Activated naive CD8-positive, alpha-beta T cell treated with anti-CD3 and anti-CD28 coated beads, Interleukin-2, amount 50 U/mL, for 16 hours (primary cell): ENCODE results near the gene RASSF4.

ENCODE experiments used
- DNase-seq: peaks from one replicate; pipeline ENCODE4 v3.0.0-alpha.2; 2020; ENCODE audit warnings: low read depth, low spot score

Gene RASSF4, protein sequence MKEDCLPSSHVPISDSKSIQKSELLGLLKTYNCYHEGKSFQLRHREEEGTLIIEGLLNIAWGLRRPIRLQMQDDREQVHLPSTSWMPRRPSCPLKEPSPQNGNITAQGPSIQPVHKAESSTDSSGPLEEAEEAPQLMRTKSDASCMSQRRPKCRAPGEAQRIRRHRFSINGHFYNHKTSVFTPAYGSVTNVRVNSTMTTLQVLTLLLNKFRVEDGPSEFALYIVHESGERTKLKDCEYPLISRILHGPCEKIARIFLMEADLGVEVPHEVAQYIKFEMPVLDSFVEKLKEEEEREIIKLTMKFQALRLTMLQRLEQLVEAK

DNA sequence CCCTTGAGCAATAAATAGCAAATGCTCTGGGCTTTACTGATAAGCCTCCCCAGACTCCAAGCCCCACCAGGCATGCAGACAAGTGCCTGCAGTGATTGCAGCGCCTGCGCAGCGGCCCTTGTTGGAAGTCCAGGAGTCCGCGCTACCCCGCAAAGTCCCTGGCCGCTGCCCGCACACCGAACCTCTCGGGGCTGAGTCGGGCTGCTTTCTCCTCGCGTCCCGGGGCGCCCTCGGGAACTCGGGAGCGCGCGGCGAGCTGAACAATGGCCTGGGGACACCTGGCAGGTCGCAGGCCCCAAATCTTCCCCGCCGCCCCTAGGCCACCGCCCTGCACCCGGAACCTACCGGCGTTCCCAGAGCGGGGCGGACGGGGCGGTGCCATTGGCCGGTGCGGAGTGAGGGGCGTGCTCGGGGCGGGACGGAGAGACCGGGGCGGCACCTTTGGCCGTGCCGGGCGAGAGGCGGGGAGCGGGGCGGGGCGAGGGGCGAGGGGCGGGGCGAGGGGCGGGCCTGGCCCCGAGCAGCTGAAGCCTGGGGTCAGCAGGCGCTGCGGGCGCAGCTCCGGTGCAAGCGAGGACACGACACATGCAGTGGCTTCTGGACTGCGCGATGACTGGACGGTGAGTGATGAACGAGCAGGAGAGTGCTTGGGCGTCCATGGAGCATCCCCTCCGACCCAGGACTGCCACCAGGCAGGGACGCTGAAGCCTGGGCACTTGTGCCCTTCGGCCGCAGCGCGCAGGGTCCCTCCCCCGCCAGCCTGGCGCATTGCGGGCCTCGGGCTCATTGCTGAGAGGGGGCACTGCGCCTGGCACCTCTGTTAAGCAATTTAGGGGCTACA lies at the start of gene RASSF4:
Gene RASSF4, plus strand, starts transcription at position 556 of the 841 bp plus-strand sequence. CDS start 10,401 bp downstream, outside the sequence.
- DNase-seq, result peak; percentile 91

DNA sequence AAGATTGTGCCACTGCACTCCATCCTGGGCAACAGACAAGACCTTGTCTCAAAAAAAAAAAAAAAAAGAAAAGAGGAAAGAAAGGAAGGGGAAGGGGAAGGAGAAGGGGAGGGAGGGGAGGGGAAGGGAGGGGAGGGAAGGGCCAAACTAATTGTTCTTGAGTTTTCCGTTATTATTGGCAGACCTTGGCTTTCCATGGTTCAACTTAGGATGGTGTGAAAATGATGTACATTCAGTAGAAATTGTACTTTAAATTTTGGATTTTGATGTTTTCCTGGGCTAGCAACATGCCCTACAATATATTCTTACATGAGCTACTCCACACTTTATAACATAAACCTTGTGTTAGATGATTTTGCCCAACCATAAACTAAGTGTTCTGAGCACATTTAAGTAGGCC lies 49.7 kb upstream of the RASSF4 start:
- no peak for DNase-seq

DNA sequence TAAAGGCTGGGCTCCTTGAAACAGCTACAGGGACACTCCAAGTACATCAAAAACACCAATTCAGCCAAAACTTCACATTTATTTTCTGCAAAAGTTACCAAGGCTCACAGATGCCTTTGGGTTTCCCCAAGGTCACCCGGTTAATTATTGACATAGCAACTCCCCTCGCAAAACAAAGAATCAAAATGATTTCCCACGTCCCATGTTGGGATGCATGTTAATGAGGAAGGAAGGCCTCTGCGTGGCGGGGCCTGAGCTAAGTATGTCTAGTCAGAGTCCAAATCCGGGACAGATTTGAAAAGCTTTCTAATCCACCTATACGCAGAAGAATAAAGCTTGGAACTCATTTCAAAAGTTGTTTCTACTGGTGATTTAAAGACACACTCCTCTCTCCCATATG lies 49.0 kb upstream of the RASSF4 start:
- no peak for DNase-seq

DNA sequence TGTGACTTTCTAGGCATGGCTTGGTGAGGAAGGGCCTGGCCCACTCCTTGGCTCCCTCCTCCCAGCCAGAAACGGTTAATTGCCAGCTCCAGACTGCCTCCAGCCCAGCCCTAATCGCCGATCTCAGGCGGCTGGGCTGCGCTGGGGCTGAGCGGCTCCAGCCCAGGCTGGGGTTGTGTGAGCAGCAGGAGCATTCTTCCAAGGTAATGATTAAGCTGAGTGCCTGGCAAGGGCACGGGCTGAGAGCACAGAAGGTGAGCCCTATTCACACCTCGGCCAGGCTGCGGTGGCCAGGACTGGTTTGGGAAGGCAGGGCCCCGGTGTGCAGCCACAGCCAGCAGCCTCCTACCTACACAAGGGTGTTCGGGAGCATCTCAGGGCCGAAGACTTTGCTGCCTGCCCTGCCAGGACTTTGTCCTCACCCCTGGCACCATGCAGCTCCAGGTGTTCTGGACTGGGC lies 48.5 kb upstream of the RASSF4 start, which contains the start of gene TMEM72:
Gene TMEM72, plus strand, starts transcription at position 257 of the 460 bp plus-strand sequence. Its CDS starts 176 bp downstream, at position 433.
- no peak for DNase-seq

DNA sequence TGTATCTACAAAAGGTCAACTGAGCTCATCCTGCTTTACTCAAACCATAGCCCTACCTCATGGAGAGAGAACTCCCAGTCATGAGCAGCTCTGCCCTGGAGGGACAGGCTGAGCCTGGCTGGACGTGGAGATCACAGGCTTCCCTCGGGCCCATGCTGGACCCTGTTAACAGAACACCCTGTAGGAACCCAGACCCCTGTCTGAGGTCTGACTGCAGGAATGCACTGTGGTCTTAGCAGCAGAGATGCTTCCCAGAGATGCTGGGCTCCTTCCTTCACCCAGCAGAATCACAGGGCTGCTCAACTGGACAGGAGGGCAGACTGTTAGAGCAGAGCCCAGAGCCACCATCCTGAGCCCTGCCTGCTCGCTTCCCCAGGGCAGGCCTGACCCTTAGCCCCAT lies 47.7 kb upstream of the RASSF4 start:
- DNase-seq, result no peak

DNA sequence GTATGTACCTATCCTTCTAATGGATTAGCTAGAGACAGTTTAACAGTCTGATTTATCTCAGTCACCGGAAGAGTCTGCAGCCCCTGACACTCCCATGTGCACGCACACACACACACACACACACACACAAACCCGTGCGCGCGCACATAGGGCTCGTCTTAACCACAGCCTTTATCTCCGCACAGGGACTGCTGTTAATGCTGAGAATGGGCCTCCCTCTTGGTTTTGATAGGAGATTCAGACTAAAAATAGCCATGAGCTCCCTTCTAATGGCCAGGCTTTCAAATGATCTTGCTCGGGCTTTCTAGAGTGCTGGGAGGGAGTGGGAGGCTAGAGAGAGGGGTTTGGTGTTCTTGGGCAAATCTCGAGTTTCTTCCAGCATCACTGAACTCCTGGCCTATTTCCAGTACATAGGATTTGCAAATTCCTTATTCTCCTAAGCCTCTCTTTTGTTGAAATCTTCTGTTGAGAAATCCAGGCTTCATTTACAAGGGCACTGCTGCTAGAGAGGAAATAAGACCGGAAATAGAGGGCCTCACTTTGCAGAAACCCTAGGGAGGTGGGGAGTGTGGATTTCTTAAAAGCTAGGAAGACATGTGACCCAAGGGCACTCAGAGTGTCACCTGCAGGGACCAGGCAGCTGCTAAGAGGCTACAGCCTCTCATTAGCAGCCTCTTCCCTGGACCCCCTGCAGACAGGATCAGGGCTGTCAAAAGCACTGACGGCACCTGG lies 46.1 kb upstream of the RASSF4 start:
- no peak for DNase-seq

DNA sequence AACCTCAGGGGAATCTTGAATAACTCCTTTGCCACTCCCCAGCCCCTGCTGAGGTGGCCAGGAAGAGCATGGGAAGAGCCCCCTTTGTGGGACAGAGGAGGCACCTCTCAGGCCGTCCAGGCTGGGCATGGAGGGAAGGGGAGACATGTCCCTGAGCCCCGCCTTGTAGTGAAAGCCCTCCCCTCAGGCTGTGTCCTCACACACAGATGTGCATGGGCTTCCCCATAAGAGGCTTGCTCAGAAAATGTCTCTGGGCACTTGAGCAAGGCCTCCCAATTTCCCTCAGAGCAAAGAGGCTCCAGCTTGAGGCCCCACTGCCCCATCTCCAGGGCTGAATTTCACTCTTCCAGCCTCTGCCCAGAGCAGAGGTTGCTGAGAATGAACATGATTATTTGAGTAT lies 44.7 kb upstream of the RASSF4 start:
- no peak for DNase-seq

DNA sequence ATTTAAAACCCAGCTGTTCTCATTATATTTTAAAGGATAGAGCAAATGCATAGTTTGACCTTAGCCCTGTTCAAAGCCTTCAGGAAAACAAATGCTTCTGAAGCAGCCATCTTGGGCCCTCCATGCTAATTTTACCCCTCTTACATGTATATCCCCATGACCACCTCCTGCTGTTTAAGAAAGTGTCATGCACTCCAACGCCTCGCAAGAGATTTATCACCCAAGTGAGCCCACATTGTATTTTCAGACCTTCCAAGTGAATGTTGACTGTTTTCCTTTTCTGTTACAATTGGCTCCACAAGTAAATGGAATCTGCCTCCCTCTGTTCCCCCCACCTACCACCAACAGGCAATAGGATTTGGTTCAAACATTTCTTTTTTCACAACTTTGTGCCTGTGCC lies 43.2 kb upstream of the RASSF4 start:
- no peak for DNase-seq

DNA sequence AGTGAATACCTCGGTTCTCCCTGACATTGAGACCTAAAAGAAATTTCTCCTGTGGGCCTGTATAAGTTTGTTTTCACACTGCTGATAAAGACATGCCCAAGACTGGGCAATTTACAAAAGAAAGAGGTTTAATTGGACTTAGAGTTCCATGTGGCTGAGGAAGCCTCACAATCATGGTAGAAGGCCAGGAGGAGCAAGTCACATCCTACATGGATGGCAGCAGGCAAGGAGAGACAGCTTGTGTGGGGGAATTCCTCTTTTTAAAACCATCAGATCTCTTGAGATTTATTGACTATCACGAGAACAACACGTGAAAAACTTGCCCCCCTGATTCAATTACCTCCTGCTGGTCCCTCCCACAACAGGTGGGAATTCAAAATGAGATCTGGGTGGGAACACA lies 41.8 kb upstream of the RASSF4 start:
- no peak for DNase-seq

DNA sequence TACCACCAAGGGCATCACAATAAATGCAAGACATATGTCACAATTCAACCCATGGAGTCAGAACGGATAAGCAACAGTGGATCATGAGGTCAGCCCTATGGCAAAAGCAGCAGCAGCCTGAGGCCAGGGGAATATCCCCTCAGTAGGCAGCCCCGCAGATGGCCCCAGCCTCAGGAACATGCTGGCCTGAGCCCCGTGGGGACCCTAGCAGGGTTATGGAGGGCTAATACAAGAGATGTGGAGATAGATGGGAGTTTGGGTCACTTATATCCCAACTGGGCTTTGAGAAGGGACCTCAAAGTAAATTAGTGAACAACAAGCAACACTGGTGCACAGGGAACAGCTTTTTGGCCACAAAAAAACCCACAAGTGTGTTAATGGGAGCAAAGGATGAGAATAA lies 39.4 kb upstream of the RASSF4 start:
- DNase-seq, result no peak

DNA sequence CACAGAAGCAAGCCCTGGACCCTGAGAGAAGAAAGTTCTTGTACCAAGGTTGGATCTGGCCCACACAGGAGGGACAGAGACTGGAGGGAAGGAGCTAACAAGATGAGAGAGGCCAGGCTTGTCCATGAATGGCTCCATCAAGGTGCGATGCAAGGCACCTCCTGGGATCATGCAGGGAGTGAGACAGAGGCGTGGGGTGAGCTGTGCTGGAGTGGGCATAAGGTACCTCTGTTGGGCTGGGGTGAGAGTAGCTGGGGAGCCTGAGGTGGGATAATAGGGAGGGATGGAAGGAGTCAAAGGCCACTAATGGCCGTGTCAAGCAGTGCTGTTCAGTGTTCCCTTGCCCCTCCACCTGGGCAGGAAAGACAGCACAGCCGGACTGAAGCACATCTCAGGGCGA lies 38.5 kb upstream of the RASSF4 start:
- no peak for DNase-seq

DNA sequence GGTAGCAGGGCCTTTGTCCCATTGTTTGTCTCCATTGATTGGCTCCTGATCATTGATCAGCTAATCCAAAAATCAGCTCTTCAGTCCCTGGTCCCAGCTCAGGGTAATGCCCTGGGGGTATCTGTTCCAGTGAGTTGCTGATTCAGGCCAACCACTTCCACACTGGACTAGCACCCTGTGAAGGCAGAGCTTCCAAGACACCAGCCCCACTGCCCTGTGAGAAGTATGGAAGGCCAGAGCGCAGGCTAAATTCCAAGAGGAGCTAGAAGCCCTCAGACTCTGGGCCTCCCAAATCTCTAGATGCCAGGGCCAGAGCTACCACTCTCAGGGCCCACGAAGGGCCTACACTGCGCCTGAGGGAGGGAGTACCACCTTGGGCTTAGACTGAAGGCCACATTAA lies 38.1 kb upstream of the RASSF4 start:
- DNase-seq, result no peak

DNA sequence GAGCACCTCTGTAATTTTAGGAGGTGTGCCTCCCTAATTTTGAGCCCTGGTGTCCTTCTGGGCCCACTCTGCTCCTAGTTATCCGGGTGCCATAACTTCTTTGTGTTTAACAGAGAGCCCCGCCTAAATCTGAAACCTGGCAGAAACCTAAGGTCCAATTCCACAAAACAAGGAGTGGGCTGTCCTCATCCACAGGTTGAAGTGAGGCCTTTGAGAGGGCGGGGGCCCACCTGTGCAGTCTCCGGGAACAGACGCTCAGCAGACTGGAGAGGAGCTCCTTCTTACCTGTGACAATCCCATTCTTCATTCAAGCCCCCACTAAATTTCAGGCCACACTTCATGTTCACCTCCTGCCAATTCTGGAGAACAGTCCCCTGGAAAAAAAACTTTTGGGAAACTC lies 37.6 kb upstream of the RASSF4 start:
- no peak for DNase-seq

DNA sequence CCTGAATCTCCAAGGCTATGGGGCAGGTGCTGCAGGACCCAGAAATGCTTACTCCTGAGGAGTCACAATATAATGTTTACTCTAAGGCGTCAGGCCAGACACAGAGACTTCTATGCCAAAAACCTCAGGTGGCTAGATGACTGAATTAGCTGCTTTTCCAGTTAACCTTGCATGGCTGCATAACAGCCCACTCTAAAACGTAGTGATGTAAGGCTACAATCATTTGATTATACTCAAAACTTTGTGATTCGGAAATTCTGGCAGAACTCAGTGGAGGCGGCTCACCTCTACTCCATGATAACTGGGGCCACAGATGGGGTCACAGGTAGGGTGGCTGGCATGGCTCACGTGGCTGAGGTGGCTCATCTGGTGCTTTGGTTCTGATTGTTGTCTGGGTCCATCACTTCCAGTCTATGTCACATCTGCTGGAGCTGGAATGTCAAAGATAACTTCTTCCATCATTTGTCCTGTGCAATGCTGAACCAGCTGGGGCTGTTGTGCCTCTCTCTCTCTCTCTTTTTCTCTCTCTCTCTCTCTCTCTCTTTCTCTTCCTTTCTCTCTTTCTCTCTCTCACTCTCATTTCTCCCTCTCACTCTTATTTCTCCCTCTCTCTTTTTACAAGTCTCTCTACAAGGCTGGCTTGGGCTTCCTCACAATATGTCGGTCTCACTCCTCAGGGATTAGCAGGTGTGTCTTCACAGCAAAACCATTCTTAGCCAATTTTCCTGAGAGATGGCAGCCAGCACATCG lies 36.6 kb upstream of the RASSF4 start:
- DNase-seq, result no peak

DNA sequence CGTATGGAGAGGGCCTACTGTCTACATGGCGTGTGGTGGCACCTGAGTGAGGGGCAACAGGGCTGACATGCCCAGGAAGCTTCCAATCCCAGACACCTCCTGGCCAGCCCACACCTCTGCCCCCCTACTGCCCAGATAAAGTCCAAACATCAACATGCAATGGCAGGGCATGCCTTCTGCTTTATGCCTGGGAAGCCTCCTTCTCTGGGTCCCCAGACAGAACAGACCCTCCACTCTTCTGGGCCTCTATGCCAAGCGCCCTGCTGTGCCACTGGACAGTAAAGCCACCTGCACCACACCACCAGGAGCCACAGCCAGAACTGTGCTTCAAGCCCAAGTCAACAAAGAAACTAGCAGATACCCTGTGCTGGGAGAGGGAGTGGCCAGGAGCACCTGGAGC lies 36.0 kb upstream of the RASSF4 start:
- DNase-seq, result no peak

DNA sequence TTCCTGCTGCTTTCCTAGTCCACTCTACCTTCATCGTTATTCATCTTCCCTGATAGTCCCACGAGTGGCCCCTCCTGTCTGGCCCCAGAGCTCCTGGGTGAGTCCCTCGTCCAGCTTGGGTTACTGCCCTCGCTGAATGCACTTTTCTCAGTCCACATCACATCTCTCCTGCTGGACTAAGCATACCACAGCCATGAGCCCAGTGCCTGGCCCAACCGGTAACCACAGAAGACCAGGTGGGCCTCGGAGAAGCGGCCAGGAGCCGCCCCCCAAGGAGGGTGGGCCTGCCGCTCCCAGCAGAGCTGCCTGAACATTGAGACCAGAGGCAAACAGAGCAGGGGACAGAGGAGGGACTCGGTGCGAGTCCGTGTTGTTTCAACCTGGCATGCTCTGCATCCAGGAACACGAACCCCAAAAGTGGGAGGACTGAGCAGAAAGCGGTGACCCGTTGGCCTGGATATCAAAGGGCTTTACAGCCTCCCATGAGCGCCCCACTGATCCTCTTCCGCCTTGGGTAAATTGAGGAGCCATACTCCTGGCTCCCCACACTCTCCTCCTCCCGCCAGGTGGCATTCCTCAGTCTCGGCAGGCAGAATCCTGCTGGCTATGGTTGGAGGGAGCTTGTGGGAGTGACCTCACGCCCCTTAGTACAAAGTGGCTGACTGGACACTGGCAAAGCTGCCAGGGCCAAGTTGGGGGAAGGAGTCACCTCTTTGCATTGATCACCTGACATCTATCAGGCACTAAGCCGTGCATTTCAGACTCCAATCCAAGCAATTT lies 35.2 kb upstream of the RASSF4 start:
- no peak for DNase-seq

DNA sequence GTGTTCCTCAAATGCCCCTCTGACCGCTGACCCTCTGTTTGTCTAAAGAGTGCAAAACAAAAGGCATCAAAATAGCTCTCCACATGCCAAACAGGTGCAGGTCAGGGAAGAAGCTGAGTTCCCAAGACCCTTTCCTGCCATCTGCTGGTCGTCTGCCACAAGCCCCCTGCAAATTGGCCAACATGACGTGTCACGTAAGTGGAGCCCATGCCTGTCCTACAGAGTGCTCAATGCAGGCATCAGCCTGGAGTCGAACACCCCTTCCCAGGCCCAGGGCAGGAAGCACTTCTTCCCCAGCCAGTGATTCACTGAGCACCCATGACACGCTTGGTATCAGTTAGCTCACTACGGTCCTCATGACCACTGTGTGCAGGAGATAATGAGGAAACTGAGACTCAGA lies 34.4 kb upstream of the RASSF4 start:
- no peak for DNase-seq

DNA sequence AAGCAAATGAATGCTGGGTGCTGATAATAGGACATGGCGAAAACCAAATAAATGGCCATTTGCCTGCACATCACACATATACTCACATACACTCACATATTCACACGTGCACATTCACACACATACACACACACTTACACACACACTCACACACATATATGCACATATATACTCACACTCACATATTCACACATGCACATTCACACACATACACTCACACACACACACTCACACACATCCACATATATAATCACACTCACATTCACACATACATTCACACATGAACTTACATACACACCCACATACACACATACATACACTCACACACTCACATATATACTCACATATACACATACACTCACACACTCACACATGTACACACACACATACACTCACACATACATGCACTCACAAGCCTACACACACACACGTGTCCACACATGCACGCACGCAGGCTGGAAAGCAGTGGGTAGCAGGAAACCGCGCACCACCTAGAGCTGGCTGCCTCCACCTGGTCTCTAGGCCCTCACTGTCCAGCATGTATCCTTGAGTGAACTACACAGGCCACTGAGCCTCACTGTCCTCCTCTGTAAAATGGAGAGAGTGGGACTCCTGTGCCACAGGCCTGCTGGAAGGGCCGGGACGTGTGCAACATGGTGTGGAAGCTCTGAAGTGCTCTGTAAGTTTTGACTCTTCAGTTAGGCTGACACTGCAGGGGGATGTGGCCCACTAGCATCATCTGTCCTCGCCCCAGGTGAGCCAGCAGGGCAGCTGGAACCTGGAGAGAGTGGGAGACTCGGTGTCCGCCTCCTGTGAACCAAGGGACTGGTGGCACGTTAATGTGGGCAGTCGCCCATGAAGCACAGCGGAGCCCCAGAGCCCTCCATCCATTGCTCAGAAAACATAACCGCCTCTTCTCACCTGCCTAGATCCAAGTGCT lies 33.5 kb upstream of the RASSF4 start:
- no peak for DNase-seq

DNA sequence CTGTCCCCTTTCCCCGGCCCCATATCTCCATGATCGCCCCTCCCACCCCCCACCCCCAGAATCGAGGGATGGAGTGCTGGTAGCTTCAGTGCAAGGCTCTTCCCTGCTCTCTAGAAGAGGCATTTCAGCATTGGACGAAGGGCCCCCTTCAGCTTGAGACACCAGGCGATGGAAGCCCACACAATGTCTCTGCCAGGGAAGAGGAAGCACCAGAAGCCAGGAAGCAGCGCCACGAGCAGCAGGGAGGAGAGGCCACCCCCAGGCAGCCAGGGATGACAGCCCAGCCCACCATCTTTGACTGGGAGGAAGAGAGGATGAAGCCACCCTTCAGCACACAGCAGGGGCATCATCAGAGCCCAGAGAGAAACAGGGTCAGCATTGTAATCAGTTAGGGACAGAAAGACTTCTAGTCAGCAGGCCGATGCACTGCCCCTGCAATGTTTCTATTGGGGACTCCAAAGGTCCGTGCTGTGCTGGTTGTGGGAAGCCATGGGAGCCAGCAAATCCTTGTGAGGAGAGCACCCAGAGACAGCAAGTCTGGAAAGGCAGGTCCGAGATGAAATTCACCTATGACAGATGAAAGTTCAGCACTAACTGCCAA lies 32.8 kb upstream of the RASSF4 start:
- no peak for DNase-seq
